Measurements from ENCODE around the gene AGAP3.

- no peak for TF ChIP-seq POLR2A (IDR thresholded peaks at IDR 0.05)
- no peak for TF ChIP-seq CTCF (IDR thresholded peaks at IDR 0.05)
Measured at GRCh38 chr7:151048911-151049463, 37.3 kb upstream of the AGAP3 start.

Measured in ovary (tissue), 3 donors.